GM12875 (cell line): ENCODE results near the gene TAL1.
A peak's percentile ranks its signal among the peaks of the same experiment; 100 is the strongest.
"Not testable (repeated sequence)": the region's sequence is repeated elsewhere in the genome, so short reads cannot be mapped to it uniquely, and the experiment has no call there.

Source experiments
- H3K4me3 ChIP-seq: one replicate; pipeline ENCODE4 v1.5.1; 2011; ENCODE audit warnings: low read depth, low read length, control low read depth
- TF ChIP-seq, protein P1 (sequence below): IDR thresholded peaks from 2 replicates; pipeline ENCODE4 v1.5.1; 2011; ENCODE audit warnings: low read depth, mild to moderate bottlenecking, control low read depth, inconsistent platforms, low read length, moderate library complexity, borderline replicate concordance; ENCODE audit not compliant: insufficient read depth

The TAL1 gene

DNA sequence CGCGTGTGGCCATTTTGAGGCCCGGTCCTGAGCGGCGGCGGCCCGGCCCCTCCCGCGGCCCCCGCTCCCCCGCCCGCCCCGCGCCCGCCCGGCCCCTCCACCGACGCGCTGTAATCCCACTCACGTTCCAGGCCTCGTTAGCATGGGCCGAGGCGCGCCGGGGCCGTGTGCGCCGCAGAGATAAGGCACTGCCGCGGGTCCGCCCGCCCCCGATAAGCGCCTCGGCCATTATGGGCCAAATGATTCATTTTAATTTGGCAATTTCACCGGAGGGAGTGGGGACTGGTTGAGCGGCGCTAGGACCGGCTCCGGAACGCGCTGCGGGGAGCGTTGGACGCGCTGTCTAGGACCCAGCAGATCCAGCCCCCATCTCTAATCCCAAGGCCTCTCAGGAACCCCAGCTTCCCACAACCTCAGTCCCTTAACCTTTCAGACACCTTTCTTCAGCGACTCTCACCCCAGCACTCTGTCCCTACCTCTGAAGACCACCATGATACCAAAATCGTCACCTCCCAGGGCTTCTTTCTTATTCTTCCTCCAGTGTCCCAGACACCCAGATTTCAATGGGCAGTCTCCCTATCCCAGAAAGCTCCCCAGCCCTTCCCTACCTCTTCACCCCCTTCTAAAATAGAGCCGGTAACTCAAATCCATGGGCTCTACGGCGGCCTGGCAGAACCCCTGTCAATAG lies at the start of gene TAL1:
TAL1 (minus strand) TSS at position 39 of the 688 bp plus-strand sequence. CDS start 6,337 bp downstream, outside the sequence.
- no peak within 1 kb of the TSS for H3K4me3 ChIP-seq
- TF ChIP-seq, protein P1, sequence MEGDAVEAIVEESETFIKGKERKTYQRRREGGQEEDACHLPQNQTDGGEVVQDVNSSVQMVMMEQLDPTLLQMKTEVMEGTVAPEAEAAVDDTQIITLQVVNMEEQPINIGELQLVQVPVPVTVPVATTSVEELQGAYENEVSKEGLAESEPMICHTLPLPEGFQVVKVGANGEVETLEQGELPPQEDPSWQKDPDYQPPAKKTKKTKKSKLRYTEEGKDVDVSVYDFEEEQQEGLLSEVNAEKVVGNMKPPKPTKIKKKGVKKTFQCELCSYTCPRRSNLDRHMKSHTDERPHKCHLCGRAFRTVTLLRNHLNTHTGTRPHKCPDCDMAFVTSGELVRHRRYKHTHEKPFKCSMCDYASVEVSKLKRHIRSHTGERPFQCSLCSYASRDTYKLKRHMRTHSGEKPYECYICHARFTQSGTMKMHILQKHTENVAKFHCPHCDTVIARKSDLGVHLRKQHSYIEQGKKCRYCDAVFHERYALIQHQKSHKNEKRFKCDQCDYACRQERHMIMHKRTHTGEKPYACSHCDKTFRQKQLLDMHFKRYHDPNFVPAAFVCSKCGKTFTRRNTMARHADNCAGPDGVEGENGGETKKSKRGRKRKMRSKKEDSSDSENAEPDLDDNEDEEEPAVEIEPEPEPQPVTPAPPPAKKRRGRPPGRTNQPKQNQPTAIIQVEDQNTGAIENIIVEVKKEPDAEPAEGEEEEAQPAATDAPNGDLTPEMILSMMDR: no peak

DNA sequence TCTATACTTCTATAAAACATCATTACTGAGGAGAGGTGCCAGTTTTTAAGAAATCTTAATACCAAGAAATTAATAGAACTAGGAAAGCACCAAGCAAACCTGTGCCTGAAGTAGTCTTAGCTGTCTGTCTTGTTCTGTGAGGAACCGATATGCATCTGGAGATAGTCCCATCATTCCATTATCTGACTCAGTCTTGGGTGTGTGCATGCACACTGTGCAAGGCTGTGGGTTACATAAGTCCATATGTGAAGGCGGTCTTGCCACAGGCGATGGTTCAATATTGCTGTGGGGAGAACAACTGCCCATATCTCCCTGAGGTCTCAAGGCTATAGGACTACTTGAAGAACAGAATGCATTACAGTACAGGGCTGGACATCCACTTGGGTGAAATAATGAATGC lies 48.1 kb upstream of the TAL1 start:
- no peak overlapping the region for H3K4me3 ChIP-seq
- TF ChIP-seq, protein P1: no peak

DNA sequence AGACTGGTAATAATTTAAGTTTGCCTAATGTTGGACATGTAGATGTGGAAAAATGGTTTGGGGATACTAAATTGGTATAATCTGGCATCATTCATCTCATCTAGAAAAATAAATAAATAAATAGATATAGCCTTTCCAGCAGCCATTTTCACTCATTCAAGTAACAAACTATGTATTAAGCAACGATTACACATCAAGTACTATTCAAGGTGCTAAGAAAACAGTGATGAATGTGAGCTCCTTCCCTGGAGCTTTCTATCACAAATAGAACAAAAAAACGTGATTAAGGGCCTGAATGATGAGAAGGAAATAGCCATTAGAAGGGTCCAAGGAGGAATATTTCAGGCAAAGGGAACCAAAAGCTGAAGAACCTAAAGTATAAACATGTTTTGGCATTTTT lies 44.8 kb upstream of the TAL1 start:
- TF ChIP-seq, protein P1: no peak

DNA sequence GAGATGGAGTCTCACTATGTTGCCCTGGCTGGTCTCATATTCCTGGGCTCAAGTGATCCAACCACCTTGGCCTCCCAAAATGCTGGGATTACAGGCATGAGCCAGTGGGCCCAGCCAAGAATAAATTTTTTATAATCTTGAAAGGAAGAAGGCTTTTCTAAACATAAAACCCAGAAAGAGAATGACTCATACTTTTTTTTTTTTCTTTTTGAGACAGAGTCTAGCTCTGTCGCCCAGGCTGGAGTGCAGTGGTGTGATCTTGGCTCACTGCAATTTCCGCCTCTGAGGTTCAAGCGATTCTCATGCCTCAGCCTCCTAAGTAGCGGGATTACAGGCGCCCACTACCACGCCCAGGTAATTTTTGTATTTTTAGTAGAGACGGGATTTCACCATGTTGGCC lies 43.8 kb upstream of the TAL1 start:
- H3K4me3 ChIP-seq: not testable (repeated sequence)

More for the DNA sequence above, 44.8 kb upstream of the TAL1 start:
- no peak overlapping the region for H3K4me3 ChIP-seq

DNA sequence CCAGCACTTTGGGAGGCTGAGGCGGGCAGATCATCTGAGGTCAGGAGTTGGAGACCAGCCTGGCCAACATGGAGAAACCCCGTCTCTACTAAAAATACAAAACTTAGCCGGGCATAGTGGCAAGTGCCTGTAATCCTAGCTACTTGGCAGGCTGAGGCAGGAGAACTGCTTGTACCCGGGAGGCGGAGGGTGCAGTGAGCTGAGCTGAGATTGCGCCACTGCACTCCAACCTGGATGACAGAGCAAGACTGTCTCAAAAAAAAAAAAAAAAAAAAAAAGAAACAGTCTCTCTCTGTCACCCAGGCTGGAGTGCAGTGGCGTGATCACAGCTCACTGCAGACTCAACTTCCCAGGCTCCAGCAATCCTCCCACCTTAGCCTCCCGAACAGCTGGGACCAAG lies 33.5 kb upstream of the TAL1 start:
- H3K4me3 ChIP-seq: not testable (repeated sequence)

DNA sequence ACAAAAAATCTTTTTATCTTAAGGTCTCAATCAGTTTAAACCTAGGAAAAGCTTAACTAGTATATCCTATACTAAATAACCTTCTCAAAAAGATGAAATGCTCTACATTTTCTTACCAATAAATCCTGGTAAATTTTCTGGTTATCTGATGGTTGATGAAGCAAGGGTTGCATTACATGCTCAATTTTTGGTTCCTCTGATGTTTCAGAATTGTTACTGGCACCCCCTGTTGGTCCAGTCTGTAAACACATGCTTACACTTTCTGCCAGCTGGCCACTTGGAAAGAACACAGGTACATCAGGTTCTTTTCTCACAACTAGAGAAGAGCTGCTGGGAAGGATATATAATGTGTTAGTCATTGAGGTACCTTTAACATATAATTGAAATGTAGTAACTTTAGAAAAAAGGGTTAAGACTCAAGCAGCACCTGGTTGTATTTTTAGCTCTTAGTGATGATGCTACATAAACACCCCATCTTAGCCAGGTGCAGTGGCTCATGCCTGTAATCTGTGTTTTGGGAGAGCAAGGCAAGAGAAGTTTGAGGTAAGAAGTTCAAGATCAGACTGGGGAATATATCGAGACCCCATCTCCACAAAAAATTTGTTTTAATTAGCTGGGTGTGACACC lies 30.9 kb upstream of the TAL1 start:
- TF ChIP-seq, protein P1: peak; percentile 68
- no peak overlapping the region for H3K4me3 ChIP-seq

DNA sequence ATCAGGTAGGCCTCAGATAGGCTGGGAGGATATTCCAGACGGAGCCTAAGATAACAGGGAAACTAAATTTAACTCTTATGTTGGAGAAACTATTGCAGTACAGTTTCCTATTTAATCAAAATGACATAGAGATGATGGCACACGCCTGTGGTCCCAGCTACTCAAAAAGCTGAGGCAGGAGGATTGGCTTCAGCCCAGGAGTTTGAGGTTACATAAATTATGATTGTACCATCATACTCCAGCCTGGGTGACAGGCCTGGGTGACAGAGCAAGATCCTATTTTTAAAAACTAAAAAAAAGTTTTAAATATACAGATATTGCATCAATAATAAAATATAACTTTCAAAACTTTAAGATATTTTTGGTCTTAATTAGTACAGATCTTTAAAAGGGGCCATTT lies 25.2 kb upstream of the TAL1 start:
- TF ChIP-seq, protein P1: no peak
- H3K4me3 ChIP-seq: no peak overlapping the region

DNA sequence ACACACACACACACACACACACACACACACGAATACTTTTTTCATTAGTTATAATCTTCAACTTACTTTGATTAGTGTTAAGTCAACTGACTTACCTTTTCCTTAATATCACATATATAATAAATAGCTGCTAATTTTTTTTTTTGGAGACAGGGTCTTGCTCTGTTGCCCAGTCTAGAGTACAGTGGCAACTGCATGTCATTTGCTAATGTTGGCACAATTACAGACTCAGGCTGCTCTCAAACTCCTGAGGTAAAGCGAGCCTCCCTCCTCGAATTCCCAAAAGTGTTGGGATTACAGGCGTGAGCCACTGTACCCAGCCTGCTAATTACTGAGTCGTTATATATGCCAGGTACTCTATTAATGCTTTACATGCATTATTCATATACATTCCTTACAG lies 20.8 kb upstream of the TAL1 start:
- TF ChIP-seq, protein P1: no peak
- H3K4me3 ChIP-seq: no peak overlapping the region
